PC-3 (cell line): Measurements from ENCODE around the gene BBOF1. TPM values are rescaled to one million over a fixed set of nuclear protein-coding genes. Genes with fewer than 3 reads are reported as not detected.

Source experiments
- ATAC-seq: fragments of 200-7000 bp; cut with Tn5 transposase; 2 replicates; pipeline ENCODE4 v1.9.1; 2020; ENCODE audit warnings: mild to moderate bottlenecking, moderate library complexity
- BruUV-seq: library from RNA; stranded (reverse); fragments of 400-500 nt; replicated peaks from 2 replicates; lab custom pipeline; 2021; lab: Mats Ljungman, UMichigan
- CTCF ChIA-PET: fragments of 300-600 bp; sonication (Branson Sonifier 250); formaldehyde crosslinking; loops from one replicate; lab custom pipeline; 2022; ENCODE audit warnings: antibody characterized with exemption; lab: Charles Lee
- POLR2A ChIA-PET: fragments of 300-600 bp; sonication (Branson Sonifier 250); formaldehyde crosslinking; loops from one replicate; lab custom pipeline; 2022; ENCODE audit warnings: antibody characterized with exemption; ENCODE audit not compliant: unreplicated experiment; lab: Charles Lee
- DNase-seq: peaks from one replicate; pipeline ENCODE4 v3.0.0-alpha.2; 2015
- H2AFZ ChIP-seq: fragments of 300-600 bp; sonication (generic); 2 replicates; pipeline ENCODE4 v1.6.0; 2016; ENCODE audit warnings: antibody characterized with exemption, low read length
- H3F3A ChIP-seq: fragments of 300-600 bp; sonication (generic); one replicate; pipeline ENCODE4 v1.6.0; 2017; ENCODE audit warnings: antibody characterized with exemption, low read length, control low read depth, mild to moderate bottlenecking; ENCODE audit not compliant: unreplicated experiment
- H3K27ac ChIP-seq: fragments of 300-600 bp; sonication (generic); 2 replicates; pipeline ENCODE4 v1.5.1; 2016; ENCODE audit warnings: mild to moderate bottlenecking, low read length
- H3K27me3 ChIP-seq: fragments of 300-600 bp; sonication (generic); 2 replicates; pipeline ENCODE4 v1.6.1; 2016; ENCODE audit warnings: low read length, mixed read lengths
- H3K36me3 ChIP-seq: fragments of 300-600 bp; sonication (generic); 2 replicates; pipeline ENCODE4 v1.6.1; 2016; ENCODE audit warnings: low read depth, mixed run types, low read length, mixed read lengths
- H3K4me1 ChIP-seq: fragments of 300-600 bp; sonication (generic); 2 replicates; pipeline ENCODE4 v1.5.1; 2016; ENCODE audit warnings: low read length; ENCODE audit not compliant: insufficient read depth
- H3K4me2 ChIP-seq: fragments of 300-600 bp; sonication (generic); 2 replicates; pipeline ENCODE4 v1.6.0; 2016; ENCODE audit warnings: low read length
- H3K4me3 ChIP-seq: fragments of 300-600 bp; sonication (generic); 2 replicates; pipeline ENCODE4 v1.5.1; 2016; ENCODE audit warnings: mild to moderate bottlenecking, low read length, mixed read lengths
- H3K79me2 ChIP-seq: fragments of 300-600 bp; sonication (generic); 2 replicates; pipeline ENCODE4 v1.6.1; 2017; ENCODE audit warnings: low read length, mixed read lengths
- H3K9ac ChIP-seq: fragments of 300-600 bp; sonication (generic); 2 replicates; pipeline ENCODE4 v1.6.0; 2016; ENCODE audit warnings: mild to moderate bottlenecking, low read length
- H3K9me2 ChIP-seq: fragments of 300-600 bp; sonication (generic); replicated peaks from 2 replicates; pipeline ENCODE4 v1.6.1; 2016; ENCODE audit warnings: mixed run types, low read length, mixed read lengths
- H3K9me3 ChIP-seq: fragments of 300-600 bp; sonication (generic); 2 replicates; pipeline ENCODE4 v1.6.1; 2016; ENCODE audit warnings: low read length, mixed read lengths
- H4K20me1 ChIP-seq: fragments of 300-600 bp; sonication (generic); 2 replicates; pipeline ENCODE4 v1.6.1; 2016; ENCODE audit warnings: low read length, mixed read lengths
- EZH2 ChIP-seq: fragments of 300-600 bp; sonication (generic); IDR thresholded peaks from one replicate; pipeline ENCODE4 v1.6.1; 2017; ENCODE audit warnings: antibody characterized with exemption, mild to moderate bottlenecking, low read length; ENCODE audit not compliant: unreplicated experiment
- EZH2phosphoT487 ChIP-seq: fragments of 300-600 bp; sonication (generic); IDR thresholded peaks from 2 replicates; pipeline ENCODE4 v1.6.1; 2018; ENCODE audit warnings: mild to moderate bottlenecking, antibody characterized with exemption, low read length, borderline replicate concordance
- intact Hi-C: fragments of 100-400 bp; cut with micrococcal nuclease; formaldehyde crosslinking; loops from 2 replicates; pipeline ENCODE4 v1.9.0; 2023
- total RNA-seq: library from RNA; depleted of rRNA; stranded (reverse); fragments of >200 nt; gene quantifications from 2 replicates; pipeline ENCODE4 v1.2.3, GENCODE V29; 2014
- TF ChIP-seq, protein P1 (sequence below): fragments of 300-600 bp; sonication (generic); conservative IDR thresholded peaks from 2 replicates; pipeline ENCODE4 v1.5.1; 2017; ENCODE audit warnings: antibody characterized with exemption, low read depth, mild to moderate bottlenecking, low read length

The BBOF1 gene
- total RNA-seq, 1 experiment from 2014 or later = 1.5 TPM

DNA sequence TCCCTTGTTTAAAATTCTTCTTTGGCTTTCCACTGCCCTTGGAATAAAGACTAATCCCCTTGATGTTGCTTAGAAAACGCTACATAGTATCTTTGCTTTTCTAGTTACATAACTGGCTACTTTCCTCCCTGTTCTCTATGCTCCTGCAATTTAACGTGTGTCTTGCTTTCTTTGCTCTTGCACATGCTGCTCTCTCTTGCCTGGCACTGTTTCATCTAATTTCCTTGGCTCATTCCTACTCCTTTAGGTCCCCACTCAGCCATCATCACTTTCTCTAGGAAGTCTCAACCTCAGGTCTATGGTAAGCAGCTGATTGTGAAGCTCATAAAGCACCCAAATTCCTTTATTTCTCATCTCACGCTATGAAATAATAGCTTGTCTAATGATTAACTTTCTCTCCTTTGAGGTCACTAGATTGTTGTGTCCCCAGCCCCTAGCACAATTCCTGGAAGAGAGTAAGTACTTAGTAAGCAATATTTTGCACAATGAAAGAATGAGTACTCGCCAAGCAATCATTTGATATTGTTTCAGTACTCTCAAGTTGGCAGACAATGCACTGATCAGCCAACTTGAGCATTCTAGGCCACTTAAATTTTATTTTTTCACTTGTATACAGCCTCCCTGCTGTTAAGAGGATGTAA is 61.8 kb downstream of the BBOF1 start:
- ATAC-seq = no peak
- BruUV-seq = no TSS peak
- Histone ChIP-seq H3K27ac (no peak overlapping the region), H3K9me3 (no peaks in the 10 kb centered on the region), H3K36me3 (no peaks in the 10 kb centered on the region), H4K20me1 (no peaks in the 10 kb centered on the region), H3K27me3 (no peaks in the 10 kb centered on the region), H3K9me2 (no peaks in the 10 kb centered on the region), H2AFZ (no peak overlapping the region), H3K4me3 (no peak overlapping the region), H3K4me1 (peaks cover 14% of the 10 kb centered on the region), H3K4me2 (no peak overlapping the region), H3K9ac (no peak overlapping the region), H3K79me2 (peaks cover 8% of the 10 kb centered on the region), H3F3A (no peaks in the 10 kb centered on the region)
- no peak for TF ChIP-seq EZH2
- no peak for TF ChIP-seq EZH2phosphoT487
- TF ChIP-seq, protein P1, sequence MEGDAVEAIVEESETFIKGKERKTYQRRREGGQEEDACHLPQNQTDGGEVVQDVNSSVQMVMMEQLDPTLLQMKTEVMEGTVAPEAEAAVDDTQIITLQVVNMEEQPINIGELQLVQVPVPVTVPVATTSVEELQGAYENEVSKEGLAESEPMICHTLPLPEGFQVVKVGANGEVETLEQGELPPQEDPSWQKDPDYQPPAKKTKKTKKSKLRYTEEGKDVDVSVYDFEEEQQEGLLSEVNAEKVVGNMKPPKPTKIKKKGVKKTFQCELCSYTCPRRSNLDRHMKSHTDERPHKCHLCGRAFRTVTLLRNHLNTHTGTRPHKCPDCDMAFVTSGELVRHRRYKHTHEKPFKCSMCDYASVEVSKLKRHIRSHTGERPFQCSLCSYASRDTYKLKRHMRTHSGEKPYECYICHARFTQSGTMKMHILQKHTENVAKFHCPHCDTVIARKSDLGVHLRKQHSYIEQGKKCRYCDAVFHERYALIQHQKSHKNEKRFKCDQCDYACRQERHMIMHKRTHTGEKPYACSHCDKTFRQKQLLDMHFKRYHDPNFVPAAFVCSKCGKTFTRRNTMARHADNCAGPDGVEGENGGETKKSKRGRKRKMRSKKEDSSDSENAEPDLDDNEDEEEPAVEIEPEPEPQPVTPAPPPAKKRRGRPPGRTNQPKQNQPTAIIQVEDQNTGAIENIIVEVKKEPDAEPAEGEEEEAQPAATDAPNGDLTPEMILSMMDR = no peak
- ChIA-PET POLR2A (no interaction called here), CTCF (no interaction called here)
- intact Hi-C loops = loop anchor here (5.0 kb wide), 1 partner anchor 129 kb away; the partner anchor contains the start of genes COQ6 and FAM161B
- DNase-seq = no peak

DNA sequence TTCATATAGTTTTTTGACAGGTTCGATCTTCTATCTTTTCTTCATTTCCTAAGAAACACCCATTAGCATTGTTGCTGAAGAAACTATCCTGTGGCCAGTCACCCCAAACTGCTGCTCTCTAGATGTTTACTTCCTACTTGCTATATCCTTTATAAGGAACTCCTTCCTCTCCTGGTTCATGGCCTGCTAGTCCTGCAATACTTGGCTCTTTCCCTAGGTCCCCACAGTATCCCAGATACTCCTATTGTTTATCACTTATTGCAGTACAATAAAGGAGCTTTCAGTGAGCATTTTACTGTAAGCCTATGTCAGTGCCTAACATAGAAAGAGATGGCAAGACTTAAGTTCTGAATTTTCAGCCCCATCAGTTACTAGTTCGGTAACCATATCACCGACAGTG is 62.3 kb downstream of the BBOF1 start:
- no peaks in the 10 kb centered on the region for H4K20me1 ChIP-seq
- H2AFZ ChIP-seq = no peak overlapping the region
- no peak for ATAC-seq
- H3K4me3 ChIP-seq = no peak overlapping the region
- H3K9me3 ChIP-seq = no peaks in the 10 kb centered on the region
- CTCF ChIA-PET = no interaction called here
- H3F3A ChIP-seq = no peaks in the 10 kb centered on the region
- H3K36me3 ChIP-seq = no peaks in the 10 kb centered on the region
- H3K27me3 ChIP-seq = no peaks in the 10 kb centered on the region
- H3K27ac ChIP-seq = no peak overlapping the region
- H3K4me2 ChIP-seq = no peak overlapping the region
- H3K9ac ChIP-seq = no peak overlapping the region
- BruUV-seq = no TSS peak
- DNase-seq = no peak
- H3K4me1 ChIP-seq = peaks cover 20% of the 10 kb centered on the region
- peaks cover 14% of the 10 kb centered on the region for H3K79me2 ChIP-seq
- POLR2A ChIA-PET = no interaction called here
- TF ChIP-seq, protein P1 = no peak
- TF ChIP-seq EZH2 (no peak), EZH2phosphoT487 (no peak)
- H3K9me2 ChIP-seq = no peaks in the 10 kb centered on the region
- intact Hi-C loops = loop anchor here (5.0 kb wide), 1 partner anchor 129 kb away; the partner anchor contains the start of genes COQ6 and FAM161B

DNA sequence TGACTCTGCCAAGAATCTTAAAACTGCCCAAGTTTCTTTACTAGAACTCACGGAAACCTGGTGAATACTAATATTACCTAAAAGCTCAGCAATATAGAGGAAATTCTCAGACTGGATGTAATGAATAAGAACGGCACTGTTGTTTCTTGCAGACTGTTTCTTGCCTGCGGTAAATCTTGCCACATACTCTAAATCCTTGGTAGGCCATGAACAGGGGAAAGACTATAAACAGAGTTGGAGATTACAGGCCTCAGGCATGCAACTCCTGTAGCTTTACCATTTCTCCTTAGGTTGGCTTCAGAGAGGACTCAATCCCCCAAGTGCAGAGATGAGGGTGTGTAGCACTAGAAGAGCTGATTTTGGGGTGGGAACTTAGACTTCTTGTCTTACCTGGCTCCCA is 64.0 kb downstream of the BBOF1 start:
- Histone ChIP-seq H3K4me2 (peak overlapping the region; percentile 97), H3K27me3 (no peaks in the 10 kb centered on the region), H3K9ac (0 out of 2 replicates have a peak overlapping the region, but pooled peaks have one; percentile 72), H3K9me3 (no peaks in the 10 kb centered on the region), H3K79me2 (peaks cover 19% of the 10 kb centered on the region), H3K9me2 (no peaks in the 10 kb centered on the region), H3F3A (no peaks in the 10 kb centered on the region), H3K4me3 (peak overlapping the region; percentile 88; the same call in 1 of the 2 replicates), H2AFZ (no peak overlapping the region), H3K27ac (no peak overlapping the region), H3K36me3 (no peaks in the 10 kb centered on the region), H4K20me1 (no peaks in the 10 kb centered on the region), H3K4me1 (peaks cover 20% of the 10 kb centered on the region)
- intact Hi-C loops = loop anchor here (5.0 kb wide), 1 partner anchor 131 kb away; the partner anchor contains the start of genes COQ6 and FAM161B
- no TSS peak for BruUV-seq
- ATAC-seq (no peak), DNase-seq (no peak)
- POLR2A ChIA-PET = no interaction called here
- TF ChIP-seq EZH2phosphoT487 (no peak), EZH2 (no peak)
- TF ChIP-seq, protein P1 = no peak
- CTCF ChIA-PET = no interaction called here
